ENCODE data around the gene SV2B.

Gene SV2B

DNA sequence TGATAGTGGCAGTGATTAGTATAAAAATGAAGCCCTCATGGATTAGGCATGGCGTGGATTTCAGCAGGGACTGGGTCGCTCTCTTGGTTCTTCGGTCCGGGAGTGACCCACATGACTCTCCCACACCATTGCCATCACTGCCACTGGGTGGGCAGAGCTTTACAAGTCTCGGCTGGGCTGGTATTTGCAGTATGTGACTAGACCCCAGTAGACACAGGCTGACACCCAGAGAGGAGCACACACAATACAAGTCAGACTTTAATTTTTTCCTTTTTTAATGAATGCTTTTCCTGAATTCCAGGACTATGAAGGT, 1.5 kb downstream of the SV2B start:
- no peak overlapping the region for H3K4me3 ChIP-seq (ENCODE audit: low read depth, low read length)

DNA sequence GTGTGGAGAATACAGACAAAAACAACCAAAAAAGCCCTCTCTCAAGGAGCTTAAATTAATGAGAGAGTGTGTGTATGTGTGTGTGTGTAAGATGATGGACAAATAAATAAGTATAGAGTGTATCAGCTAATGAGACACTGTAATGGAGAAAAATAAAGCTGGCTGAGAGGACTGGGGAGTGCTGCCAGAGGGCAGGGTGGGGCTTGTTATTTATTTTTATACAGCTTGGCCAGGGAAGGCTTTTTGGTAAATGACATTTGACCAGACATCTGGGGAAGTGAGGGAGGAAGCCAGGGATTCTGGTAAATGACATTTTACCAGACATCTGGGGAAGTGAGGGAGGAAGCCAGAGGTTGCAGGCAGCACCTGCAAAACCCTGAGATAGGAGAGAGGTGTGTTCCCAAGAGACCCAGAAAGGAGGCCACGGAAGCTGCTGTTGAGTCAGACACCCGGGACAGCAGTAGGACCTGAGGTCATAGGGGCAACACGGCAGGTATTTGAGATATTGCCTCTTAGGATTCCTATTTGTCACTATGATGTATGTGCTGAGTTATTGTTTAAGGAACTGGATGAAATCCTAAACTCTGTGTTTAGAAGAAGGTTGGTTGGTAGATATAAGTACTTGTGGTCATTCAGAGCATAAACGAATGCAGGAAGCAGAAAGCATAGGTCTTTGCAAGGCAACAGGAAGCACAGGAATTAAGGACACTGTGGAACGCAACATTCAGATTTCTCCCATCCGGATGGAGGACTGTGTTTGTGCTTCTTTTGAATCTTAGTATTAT, 2.7 kb downstream of the SV2B start:
- H3K4me3 ChIP-seq (ENCODE audit: low read depth, low read length) = no peak overlapping the region

DNA sequence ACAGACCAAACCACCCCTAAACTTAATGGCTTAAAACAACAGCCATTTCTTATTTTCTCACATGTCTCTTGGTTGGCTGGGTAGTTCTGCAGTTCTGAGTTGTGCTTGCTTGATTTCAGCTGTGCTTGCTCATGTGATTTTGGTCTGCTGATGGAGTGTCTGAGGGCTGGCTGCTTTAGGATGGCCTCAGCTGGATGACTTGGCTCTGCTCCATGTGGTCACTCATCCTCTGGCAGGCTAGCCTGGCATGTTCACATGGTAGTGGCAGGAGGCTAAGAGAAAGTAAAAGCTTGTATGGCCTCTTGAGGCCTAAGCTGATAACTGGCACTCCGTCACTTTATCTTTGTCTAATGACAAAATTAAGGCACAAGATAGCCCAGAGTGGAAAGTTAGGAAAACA, 4.1 kb downstream of the SV2B start:
- no peak overlapping the region for H3K4me3 ChIP-seq (ENCODE audit: low read depth, low read length)

DNA sequence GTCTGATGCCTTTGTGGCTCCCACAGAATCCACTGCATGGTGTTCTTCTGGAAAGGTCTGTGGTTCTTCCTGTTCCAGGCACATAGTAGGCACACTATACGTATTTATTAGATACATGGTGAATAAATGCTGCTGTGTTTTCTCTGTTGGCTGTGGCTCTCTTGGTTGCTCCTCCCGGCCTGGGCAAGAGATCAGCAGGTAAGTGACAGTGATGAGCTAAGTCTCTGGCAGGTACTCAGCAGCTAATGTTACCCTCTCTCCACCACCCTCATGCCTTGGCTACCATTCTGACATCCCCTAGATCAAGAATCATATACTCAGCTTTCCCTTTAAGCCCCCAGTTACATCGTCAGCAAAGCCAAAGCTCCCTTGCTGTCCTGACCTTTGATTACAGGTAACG, 8.4 kb downstream of the SV2B start:
- no peak overlapping the region for H3K4me3 ChIP-seq (ENCODE audit: low read depth, low read length)

DNA sequence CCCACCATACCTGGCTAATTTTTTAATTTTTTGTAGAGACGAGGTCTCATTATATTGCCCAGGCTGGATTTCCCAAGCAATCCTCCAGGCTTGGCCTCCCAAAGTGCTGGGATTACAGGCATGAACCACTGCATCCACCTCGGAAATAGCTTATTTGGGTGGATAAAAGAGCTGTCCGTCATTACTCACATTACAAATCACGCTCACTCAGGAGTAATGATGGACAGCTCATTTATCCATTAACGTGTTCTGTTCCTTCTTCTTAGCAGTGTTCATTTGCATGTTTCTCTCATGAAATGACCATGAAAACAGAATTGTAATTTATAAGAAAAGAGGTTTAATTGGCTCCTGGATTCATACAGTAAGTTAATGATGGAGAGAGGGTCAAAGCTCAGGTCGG, 9.8 kb downstream of the SV2B start:
- H3K4me3 ChIP-seq (ENCODE audit: low read depth, low read length) = no peak overlapping the region

DNA sequence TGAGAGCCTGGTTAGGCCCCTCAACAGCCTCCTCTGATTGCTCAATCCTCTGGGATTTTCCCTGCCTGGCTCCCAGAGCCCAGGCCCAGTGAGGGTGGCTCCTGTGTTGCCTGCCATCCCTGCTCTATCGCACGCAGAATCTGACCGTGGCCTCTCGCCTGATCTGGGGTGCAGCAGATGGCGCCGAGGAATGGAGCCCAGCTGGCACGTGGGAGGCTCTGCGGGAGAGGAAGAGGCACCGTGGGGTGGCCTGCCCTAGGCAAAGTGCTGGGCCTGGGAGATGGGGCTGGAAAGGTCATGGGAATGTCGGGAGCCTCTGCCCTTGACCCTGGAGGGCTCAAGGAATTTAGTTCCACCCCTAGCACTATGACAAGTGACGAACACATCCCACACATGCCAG, 10.3 kb downstream of the SV2B start:
- H3K4me3 ChIP-seq (ENCODE audit: low read depth, low read length) = no peak overlapping the region

DNA sequence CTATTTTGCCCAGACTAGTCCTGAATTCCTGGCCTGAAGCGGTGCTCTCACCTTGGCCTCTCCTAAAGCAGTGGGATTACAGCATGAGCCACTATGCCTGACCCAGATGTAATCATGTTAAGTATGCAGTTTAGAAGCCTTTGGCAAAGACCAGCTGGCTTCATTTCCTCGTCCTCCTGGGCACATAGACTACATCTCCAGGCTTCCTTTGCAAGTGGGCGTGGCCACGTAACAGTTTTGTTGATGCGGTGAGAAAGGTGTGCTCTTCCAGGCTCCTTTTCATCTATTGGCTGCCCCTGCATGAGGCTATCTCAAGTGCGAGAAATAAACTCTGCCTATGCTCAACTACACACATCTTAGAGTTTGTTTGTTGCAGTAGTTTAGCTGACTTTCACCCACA, 13.0 kb downstream of the SV2B start:
- H3K4me3 ChIP-seq (ENCODE audit: low read depth, low read length) = no peak overlapping the region

DNA sequence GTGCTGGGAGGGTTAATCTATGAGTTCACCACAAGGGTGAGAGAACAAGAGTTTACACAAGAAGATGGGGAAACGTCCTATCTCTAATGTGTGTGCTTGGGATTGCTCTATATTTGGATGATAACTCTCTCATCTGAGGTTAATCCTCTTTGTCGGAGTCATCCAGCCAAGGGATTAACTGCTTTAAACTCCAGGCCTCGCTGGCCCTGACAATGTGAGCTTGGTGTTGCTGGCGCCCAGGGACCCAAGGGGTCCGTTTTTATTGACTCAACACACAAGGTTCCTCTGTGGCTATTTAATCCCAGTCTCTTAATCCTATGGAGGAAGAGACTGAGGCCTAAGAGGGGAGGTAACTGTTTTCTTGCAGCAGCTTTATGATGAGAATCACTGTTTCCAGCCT, 14.2 kb downstream of the SV2B start:
- H3K4me3 ChIP-seq (ENCODE audit: low read depth, low read length) = no peak overlapping the region

DNA sequence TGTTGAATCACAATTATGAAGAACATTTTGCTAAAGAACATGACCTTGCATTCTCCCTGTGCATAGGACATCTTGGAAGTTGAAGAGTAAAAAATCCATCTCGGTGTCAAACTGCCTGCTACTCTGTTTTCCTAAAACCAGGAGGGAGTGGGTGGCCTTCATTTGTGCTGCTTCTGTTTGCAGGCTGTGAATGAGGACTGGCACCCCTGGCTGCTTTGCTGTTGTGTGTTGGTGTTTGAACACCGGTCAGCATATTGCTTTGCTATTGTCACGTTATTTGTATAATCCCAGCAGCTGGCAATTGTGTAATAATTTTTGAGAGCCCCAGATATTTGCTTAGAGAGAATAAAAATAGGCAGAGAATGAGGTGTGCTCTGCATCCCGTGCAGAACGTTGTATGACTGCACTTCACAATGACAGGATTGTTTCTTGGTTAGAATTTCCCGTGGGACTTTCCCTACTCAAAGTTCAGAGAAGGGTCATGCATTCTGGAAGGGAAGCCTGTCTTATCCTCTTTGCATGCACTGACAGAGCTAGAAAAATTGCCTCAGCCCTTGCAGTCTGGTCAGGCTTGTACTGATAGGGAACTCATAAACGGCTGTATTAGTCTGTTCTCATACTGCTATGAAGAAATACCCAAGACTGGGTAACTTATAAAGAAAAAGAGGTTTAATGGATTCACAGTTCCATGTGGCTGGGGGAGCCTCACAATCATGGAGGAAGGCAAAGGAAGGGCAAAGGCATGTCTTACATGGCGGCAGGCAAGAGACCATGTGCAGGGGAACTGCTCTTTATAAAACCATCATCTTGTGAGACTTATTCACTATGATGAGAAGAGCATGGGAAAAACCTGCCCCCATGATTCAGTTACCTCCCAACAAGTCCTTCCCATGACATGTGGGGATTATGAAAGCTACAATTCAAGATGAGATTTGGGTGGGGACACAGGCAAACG, 16.3 kb downstream of the SV2B start:
- no peak overlapping the region for H3K4me3 ChIP-seq (ENCODE audit: low read depth, low read length)

DNA sequence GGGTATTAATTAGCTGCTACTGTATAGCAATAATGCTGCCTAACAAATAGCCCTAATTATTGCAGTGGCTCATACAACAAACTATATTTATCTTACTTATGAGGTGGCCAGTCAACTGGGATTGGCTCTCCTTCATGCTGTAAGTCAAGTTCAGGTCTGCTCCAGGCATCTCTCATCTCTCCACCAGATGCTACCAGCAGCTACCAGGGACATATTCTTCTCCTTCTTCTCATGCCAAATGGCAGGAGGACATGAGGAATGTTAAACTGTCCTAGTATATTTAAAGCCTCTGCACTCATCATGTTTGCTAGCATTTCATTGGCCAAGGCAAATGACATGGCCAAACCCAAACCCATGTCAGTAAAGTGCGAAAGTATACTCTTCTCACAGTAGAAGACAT, 17.3 kb downstream of the SV2B start:
- H3K4me3 ChIP-seq (ENCODE audit: low read depth, low read length) = no peak overlapping the region

DNA sequence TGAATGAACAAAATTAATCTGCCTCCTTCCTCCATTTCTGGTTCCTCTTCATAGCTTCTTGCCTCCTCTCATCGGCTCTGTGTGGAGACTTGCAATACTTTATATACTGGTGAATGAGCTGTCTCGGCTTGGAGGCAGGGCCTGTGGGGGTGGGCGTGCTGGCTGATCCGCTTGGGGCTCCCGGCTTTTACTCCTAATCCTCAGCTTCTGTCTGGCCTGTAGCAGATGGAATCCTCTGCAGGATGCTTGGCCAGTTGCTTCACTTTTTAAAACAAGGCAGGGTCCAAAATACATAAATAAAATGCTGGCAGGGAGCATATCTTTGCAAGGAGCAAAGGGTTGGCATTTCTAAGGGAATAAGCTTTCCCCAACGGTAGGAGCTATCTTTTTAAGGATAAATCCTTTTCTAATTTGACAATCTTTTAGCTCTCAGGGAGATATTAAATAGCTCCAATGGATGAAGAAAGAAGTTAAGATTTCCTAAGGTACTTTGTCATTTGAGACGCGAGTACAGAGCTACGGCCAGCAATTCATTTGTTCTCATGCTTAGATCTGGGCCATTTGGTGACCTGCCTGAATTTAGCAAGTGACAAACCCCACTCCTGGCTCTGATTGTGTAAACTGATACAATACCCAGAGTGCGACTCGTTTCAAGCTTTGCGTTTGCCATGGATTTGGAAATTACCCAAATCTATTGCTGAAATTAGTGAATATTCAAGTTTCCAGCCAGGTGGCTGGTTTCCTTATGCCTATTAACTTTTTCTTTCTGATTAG, 18.9 kb downstream of the SV2B start:
- no peak overlapping the region for H3K4me3 ChIP-seq (ENCODE audit: low read depth, low read length)

DNA sequence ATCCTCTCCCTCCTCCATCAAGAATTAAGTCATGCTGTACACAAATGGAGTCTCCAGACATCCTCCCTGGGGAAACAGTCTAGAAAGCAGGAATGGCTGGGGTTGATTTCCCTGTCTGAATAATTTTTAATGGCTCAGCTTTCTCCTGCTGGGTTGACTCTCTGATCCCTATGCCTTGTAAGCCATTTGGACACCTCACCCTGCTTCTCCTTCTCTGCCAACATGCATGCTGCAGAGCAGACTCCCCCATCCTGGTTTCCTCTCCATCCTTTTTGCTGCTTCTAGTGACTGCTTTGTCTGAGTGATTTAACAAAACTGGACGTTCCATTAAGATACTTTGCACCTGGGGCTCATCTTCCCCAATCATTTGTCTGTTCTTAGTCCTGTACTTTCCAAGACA, 22.2 kb downstream of the SV2B start:
- no peak overlapping the region for H3K4me3 ChIP-seq (ENCODE audit: low read depth, low read length)

DNA sequence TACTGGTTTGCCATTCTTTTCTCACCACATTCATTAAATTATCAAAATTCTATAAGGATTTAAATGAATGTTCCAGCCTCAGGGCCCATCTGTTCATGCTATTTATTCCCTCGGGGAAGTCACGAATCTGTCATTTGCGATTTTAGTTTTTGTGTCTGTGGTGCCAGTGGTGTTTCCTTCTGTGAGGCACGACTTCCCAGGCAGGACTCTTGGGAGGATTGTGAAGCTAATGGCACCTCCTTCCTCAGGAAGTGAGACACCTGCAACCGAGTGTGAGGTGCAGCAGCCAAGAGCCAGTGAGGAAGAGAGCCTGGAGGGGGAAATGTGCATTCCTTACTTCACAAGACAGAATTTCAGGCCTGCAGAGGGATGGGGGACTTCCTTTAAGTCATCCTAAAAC, 24.1 kb downstream of the SV2B start:
- H3K4me3 ChIP-seq (ENCODE audit: low read depth, low read length) = no peak overlapping the region

DNA sequence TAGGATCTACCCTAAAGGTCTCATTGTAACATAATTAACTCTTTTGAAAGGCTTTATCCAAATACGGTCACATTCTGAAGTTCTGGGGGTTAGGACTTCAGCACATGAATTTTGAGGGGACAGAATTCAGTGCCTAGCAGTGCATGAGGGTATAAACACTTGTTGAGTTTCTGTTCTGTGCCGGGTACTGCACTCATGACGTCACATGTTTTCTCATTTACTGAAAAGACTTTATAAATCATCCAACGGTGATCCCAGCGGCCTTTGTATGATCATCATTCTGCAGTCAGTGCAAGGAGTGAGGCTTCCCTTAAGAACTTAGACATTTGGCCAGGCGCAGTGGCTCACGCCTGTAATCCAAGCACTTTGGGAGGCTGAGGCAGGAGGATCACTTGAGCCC, 25.1 kb downstream of the SV2B start:
- H3K4me3 ChIP-seq (ENCODE audit: low read depth, low read length) = no peak overlapping the region

DNA sequence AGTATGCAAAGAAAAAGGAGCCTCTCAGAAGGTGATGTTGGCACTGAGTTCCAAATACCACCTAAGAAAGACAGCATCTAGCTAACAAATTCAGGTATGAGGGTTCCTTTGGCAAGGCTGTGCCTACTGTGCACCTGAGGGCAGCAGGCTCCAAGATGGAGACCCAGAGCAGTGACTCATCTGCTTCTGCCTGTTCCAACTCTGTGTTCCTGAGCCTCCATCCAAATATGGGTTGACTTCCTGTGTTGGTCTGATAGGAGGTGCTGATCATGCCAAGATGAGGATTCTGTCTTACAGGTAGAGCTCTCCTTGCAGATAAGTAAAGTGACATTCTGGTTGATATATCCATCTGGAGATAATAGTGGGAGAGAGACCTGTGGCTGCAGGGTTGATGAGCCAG, 26.0 kb downstream of the SV2B start:
- no peak overlapping the region for H3K4me3 ChIP-seq (ENCODE audit: low read depth, low read length)

DNA sequence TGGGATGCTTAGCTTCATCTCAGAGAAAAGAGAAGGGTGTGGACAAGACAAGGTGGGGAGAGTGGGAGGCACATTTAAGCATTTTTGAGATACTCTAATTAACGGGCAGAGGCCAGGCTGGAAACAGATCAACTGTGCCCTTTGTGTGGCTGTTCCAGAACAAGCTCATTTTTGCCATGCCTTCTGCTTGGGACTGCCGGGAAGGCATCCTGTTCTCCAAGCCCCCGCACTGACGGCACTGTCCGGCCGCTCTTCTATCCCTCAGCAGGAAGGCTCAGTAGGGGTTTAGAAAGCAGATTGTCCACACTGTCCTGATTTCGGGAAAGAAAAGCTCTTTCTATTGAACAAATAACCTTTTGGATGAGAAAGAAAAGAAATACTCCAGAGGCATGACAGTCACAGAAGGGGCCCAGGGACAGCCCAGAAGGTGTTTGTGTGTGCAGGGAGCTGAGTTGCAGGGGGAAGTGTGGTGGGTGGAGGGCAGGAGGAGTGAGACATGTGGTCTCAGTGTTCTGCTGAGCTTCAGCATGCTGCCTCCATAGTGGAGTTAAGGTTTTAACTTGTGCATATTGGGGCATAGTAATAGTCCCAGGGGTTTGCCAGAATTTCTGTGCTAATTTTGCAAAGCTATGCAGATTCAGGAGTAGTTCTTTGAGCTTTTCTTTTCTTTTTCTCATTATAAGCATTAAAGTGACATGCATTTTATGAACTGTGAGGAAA, 27.3 kb downstream of the SV2B start:
- H3K4me3 ChIP-seq (ENCODE audit: low read depth, low read length) = no peak overlapping the region

DNA sequence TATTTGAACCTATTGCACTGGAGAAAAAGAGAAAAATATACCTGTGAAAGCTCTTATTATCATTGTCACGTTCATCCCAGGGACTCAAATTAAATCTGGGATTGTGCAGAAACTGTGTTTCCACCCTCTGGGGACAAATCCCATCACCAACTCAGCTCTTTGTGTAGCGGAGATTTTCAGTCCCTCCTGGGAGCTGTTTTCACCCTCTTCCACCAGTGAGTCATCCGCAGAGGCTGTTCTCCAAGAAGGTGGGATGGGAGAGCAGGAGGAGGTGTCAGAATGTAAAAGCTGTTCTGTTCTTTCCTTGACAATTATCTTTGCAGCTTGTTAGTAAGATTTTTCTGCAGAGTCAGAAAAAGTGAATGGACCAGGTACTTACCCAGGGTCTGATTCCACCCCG, 28.0 kb downstream of the SV2B start:
- H3K4me3 ChIP-seq (ENCODE audit: low read depth, low read length) = no peak overlapping the region

DNA sequence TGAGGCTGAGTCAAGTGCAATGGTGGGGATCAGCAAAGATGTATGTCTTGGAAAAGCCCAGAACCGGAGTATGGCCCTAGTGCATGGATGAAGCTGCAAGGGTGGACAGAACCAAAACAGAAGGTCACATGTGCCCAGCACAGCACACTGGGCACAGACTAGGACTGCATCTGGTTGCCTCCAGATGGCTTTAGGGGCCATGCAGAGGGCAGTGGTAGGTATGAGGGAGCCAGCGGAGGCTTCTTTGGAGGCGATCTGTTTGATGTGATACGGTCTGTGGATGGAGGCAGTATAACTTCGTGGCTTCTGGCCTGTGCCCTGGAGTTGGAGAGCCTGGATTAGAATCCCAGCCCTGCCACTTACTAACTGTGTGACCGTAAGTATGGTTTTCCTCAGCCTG, 29.4 kb downstream of the SV2B start:
- H3K4me3 ChIP-seq (ENCODE audit: low read depth, low read length) = no peak overlapping the region

DNA sequence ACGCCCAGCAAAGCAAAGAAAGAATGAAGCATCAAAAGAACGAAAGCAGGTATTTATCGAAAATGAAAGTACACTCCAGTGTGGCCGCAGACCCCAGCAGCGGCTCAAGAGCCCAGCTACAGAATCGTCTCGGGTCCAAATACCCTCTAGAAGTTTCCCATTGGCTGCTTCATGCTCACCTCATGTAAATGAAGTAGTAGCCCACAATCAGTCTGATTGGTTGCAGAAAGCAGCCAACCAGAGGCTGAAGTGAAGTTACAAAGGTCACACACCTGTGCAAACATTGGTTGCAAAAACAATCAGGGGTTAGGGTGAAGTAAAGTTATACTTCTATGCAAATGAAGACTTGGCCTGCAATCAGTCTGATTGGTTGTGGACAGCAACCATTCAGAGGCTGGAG, 32.0 kb downstream of the SV2B start:
- no peak overlapping the region for H3K4me3 ChIP-seq (ENCODE audit: low read depth, low read length)

DNA sequence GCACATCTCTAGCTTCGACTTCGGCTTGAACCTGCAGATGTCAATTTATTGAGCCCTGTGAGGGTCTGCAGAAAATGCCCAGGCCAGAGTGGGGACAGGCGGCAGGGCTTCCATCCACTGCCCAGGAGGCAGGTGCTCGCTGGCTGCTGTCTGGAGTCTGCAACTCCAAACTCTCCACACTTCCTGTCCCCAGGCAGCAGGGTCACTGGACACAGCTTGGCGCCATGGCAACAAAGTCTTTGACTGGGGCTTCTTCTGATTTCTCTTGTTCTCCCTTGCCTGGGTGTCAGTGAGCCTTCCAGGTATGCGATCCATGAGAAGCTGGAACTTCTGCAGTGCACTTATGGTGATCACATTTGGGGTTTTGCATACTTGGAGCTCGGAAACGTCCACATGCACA, 33.5 kb downstream of the SV2B start:
- H3K4me3 ChIP-seq (ENCODE audit: low read depth, low read length) = no peak overlapping the region
